GM12878 (cell line): ENCODE results near the gene BICRA. TPM values are rescaled to one million over a fixed set of nuclear protein-coding genes. Genes with fewer than 3 reads are reported as not detected.

Source experiments
- ATAC-seq: fragments of 200-7000 bp; cut with Tn5 transposase; 3 replicates; pipeline ENCODE4 v1.9.1; 2020; ENCODE audit warnings: mild to moderate bottlenecking, moderate library complexity
- BruUV-seq: library from RNA; stranded (reverse); fragments of 400-500 nt; replicated peaks from 2 replicates; lab custom pipeline; 2021; lab: Mats Ljungman, UMichigan
- CTCF ChIA-PET: fragments of 300-600 bp; sonication (Branson Sonifier 250); formaldehyde crosslinking; extraction: SDS; loops from one replicate; lab custom pipeline; 2021; ENCODE audit warnings: inconsistent platforms; lab: Yijun Ruan, JAX
- POLR2A ChIA-PET: fragments of 350-600 bp; formaldehyde crosslinking; extraction: SDS; loops from one replicate; lab custom pipeline; 2021; ENCODE audit warnings: inconsistent platforms; lab: Charles Lee
- RAD21 ChIA-PET: fragments of 300-600 bp; sonication (Branson Sonifier 250); formaldehyde crosslinking; loops from one replicate; lab custom pipeline; 2023; ENCODE audit warnings: antibody characterized with exemption; ENCODE audit not compliant: unreplicated experiment; lab: Charles Lee
- SMC1A ChIA-PET: fragments of 300-600 bp; sonication (Branson Sonifier 250); formaldehyde crosslinking; loops from one replicate; lab custom pipeline; 2023; ENCODE audit not compliant: unreplicated experiment, uncharacterized antibody; lab: Charles Lee
- DNase-seq: peaks from one replicate; pipeline ENCODE4 v3.0.0-alpha.2; 2011; ENCODE audit warnings: low read depth, low spot score
- FAIRE-seq: peaks from 3 replicates; lab custom pipeline; 2011; peaks lifted over from hg19 to GRCh38; lab: Jason Lieb, UNC
- H2AFZ ChIP-seq: 2 replicates; pipeline ENCODE4 v1.6.0; 2011; ENCODE audit warnings: low read depth, low read length, control low read depth; ENCODE audit not compliant: control insufficient read depth
- H3K27ac ChIP-seq: 2 replicates; pipeline ENCODE4 v1.5.1; 2011; ENCODE audit warnings: control low read depth; ENCODE audit not compliant: control insufficient read depth, insufficient read depth
- H3K27me3 ChIP-seq, 2 experiments: replicated peaks in 1 of 2; 2 replicates each; pipeline versions ENCODE4 v1.6.0 to v1.6.1; 2011; ENCODE audit warnings: low read length in 1 of 2; ENCODE audit not compliant: control insufficient read depth in 2 of 2, insufficient read depth in 2 of 2
- H3K36me3 ChIP-seq, 2 experiments: 2 replicates each; pipeline ENCODE4 v1.5.1; 2011; ENCODE audit warnings: low read length in 1 of 2; ENCODE audit not compliant: control insufficient read depth in 2 of 2, insufficient read depth in 2 of 2
- H3K4me1 ChIP-seq: 2 replicates; pipeline ENCODE4 v1.6.1; 2011; ENCODE audit warnings: mild to moderate bottlenecking, low read length, moderate library complexity, mixed read lengths; ENCODE audit not compliant: control insufficient read depth, insufficient read depth
- H3K4me2 ChIP-seq: 2 replicates; pipeline ENCODE4 v1.6.0; 2011; ENCODE audit warnings: control low read depth; ENCODE audit not compliant: control insufficient read depth, insufficient read depth
- H3K4me3 ChIP-seq: fragments of 200-600 bp; sonication (generic); 2 replicates; pipeline ENCODE4 v1.5.1; 2016
- H3K79me2 ChIP-seq: 2 replicates; pipeline ENCODE4 v1.6.0; 2011; ENCODE audit warnings: low read length; ENCODE audit not compliant: control insufficient read depth, insufficient read depth
- H3K9ac ChIP-seq: 2 replicates; pipeline ENCODE4 v1.8.0; 2011; ENCODE audit warnings: low read length, control low read depth, mixed read lengths; ENCODE audit not compliant: control insufficient read depth, insufficient read depth
- H3K9me3 ChIP-seq: replicated peaks from 3 replicates; pipeline ENCODE4 v1.5.1; 2011; ENCODE audit warnings: mild to moderate bottlenecking, low read length; ENCODE audit not compliant: control insufficient read depth, insufficient read depth
- H4K20me1 ChIP-seq: 2 replicates; pipeline ENCODE4 v1.6.0; 2011; ENCODE audit not compliant: control insufficient read depth, insufficient read depth
- FOS ChIP-seq: IDR thresholded peaks from 3 replicates; pipeline ENCODE4 v1.6.1; 2011; ENCODE audit warnings: borderline replicate concordance; ENCODE audit not compliant: insufficient read length; ENCODE audit errors: extremely low read depth
- IKZF2 ChIP-seq, 2 experiments: fragments of 450-650 bp; IDR thresholded peaks; 2 replicates each; pipeline ENCODE4 v1.6.1; 2017; ENCODE audit warnings: mild to moderate bottlenecking in 2 of 2, moderate library complexity in 2 of 2
- KLF5 ChIP-seq: fragments of 450-650 bp; IDR thresholded peaks from 2 replicates; pipeline ENCODE4 v1.6.1; 2014; ENCODE audit warnings: mild to moderate bottlenecking; ENCODE audit not compliant: partially characterized antibody
- RAD51 ChIP-seq: fragments of 450-650 bp; IDR thresholded peaks from 2 replicates; pipeline ENCODE4 v1.6.1; 2016; ENCODE audit warnings: moderate library complexity, mild to moderate bottlenecking, inconsistent platforms
- STAT3 ChIP-seq: IDR thresholded peaks from 2 replicates; pipeline ENCODE4 v1.6.1; 2011; ENCODE audit warnings: low read depth, low read length, improper control_type of control experiment
- WGBS: methylation state at CpG from one replicate; pipeline ENCODE4 v1.1.6; 2016; ENCODE audit warnings: low lambda C conversion rate; ENCODE audit not compliant: insufficient replicate concordance, insufficient coverage; ENCODE audit errors: missing lambda C conversion rate; 5-methylcytosine and 5-hydroxymethylcytosine counted together
- in situ Hi-C: fragments of 300-500 bp; cut with MboI; formaldehyde crosslinking; loops from 9 replicates; pipeline ENCODE4 v1.14.3; 2018; ENCODE audit warnings: mixed read lengths
- intact Hi-C: fragments of 100-400 bp; cut with micrococcal nuclease; formaldehyde crosslinking; loops from one replicate; pipeline ENCODE4 v1.14.2; 2022; ENCODE audit not compliant: unreplicated experiment
- polyA plus RNA-seq, 11 experiments: library from polyadenylated mRNA; depleted of rRNA in 4 of 11; unstranded in 6 of 11; stranded (reverse) in 5 of 11; fragments of >200 nt; fragmentation: Nextera tagmentation in 4 of 11; fragmentation: Illumina TruSeq in 1 of 11; extraction: Ambion mirVana in 4 of 11; extraction: Trizol in 1 of 11; gene quantifications; 1 replicate in 1 of 11; 2 replicates in 10 of 11; pipeline versions ENCODE4 v1.2.1 to v1.2.3, GENCODE V29; 2011 to 2016; ENCODE audit warnings: inconsistent platforms in 2 of 11, missing spikeins in 2 of 11, low read depth in 1 of 11
- total RNA-seq, 4 experiments: library from RNA; depleted of rRNA in 3 of 4; stranded (reverse); fragments of >200 nt in 3 of 4; fragmentation: Illumina TruSeq in 1 of 4; extraction: Trizol in 1 of 4; gene quantifications; 2 replicates each; pipeline versions ENCODE4 v1.2.1 to v1.2.3, GENCODE V29; 2013 to 2021
- TF ChIP-seq, protein P1 (sequence below): fragments of 450-650 bp; IDR thresholded peaks from 2 replicates; pipeline ENCODE4 v1.6.1; 2017; ENCODE audit warnings: mild to moderate bottlenecking
- TF ChIP-seq, protein P2 (sequence below): fragments of 450-650 bp; formaldehyde crosslinking; IDR thresholded peaks from 2 replicates; pipeline ENCODE4 v1.4.0; 2020; ENCODE audit warnings: mild to moderate bottlenecking, moderate library complexity
- TF ChIP-seq, protein P3 (sequence below): fragments of 450-650 bp; IDR thresholded peaks from 2 replicates; pipeline ENCODE4 v1.6.1; 2016; ENCODE audit warnings: mild to moderate bottlenecking, moderate library complexity, borderline replicate concordance
- TF ChIP-seq, protein P4 (sequence below): fragments of 150-350 bp; IDR thresholded peaks from 2 replicates; pipeline ENCODE4 v1.6.1; 2016; ENCODE audit warnings: low read depth, low read length

The BICRA gene
- total and polyA plus RNA-seq, 10 of the 15 experiments (the other 5 are each of a cell fraction or from before 2014, with no cell fraction given) = 0.11 to 15.3 (median 1.3) TPM

DNA sequence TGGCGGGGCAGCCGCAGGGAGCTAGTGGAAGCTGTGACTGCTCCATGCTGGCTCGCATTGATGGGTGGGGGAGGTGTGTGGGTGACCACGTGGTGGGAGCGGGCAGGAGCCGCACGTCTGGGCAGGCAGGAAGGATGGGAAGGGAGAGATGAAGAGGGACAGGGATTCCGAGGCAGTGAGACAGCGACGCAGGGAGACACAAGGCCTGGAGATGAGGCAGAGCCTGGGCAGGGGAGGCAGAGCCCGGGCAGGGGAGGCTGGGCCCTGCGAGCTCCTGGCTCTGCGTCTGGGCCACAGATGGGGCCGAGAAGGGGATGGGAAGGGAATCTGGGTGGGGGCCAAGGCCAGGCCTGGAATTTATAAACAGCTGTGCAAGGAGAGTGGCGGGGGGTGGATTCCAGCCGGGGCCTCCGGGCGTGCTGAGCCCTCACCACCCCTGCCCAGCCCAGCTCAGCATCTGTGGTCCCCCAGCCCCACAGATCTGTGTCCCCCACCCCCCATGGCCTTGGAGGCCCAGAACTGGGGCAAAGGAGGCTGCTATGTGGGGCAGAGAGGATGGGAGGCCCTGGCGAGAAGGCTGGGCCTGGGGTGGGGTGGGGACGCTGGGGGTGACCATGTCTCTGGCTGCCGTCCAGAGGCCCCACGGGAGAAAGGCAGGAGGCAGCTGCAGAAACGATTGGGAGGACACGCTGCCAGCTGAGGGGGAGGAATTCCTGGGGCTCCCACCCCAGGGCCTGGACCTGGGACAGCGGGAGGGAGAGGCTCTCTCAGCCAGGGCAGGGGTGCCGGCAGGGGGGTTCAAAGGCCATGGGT lies 110.3 kb downstream of the BICRA start:
- H3K4me1 ChIP-seq = no peaks in the 10 kb centered on the region
- H4K20me1 ChIP-seq = no peaks in the 10 kb centered on the region
- H3K27ac ChIP-seq = no peak overlapping the region
- POLR2A ChIA-PET = no interaction called here
- SMC1A ChIA-PET = no interaction called here
- intact Hi-C loops = no loop called here
- no peaks in the 10 kb centered on the region; the same call in 2 of the 3 replicates for H3K9me3 ChIP-seq
- H3K4me3 ChIP-seq = no peak overlapping the region
- no peaks in the 10 kb centered on the region for H3K36me3 ChIP-seq
- no peak overlapping the region for H2AFZ ChIP-seq
- 39% methylated on average over 19 of the region's 26 CpGs for WGBS
- no peaks in the 10 kb centered on the region for H3K27me3 ChIP-seq
- no peaks in the 10 kb centered on the region for H3K79me2 ChIP-seq
- DNase-seq = no peak
- no peak for ATAC-seq
- no peak for FAIRE-seq
- no peak overlapping the region for H3K4me2 ChIP-seq
- in situ Hi-C loops = no loop called here
- RAD21 ChIA-PET = no interaction called here
- no peak overlapping the region for H3K9ac ChIP-seq
- no TSS peak for BruUV-seq
- CTCF ChIA-PET = interaction anchor here (0.6 kb wide), 1 partner anchor 71 kb away, joined by 3 read pairs; no protein-coding TSS in a partner anchor
- TF ChIP-seq, protein P1, sequence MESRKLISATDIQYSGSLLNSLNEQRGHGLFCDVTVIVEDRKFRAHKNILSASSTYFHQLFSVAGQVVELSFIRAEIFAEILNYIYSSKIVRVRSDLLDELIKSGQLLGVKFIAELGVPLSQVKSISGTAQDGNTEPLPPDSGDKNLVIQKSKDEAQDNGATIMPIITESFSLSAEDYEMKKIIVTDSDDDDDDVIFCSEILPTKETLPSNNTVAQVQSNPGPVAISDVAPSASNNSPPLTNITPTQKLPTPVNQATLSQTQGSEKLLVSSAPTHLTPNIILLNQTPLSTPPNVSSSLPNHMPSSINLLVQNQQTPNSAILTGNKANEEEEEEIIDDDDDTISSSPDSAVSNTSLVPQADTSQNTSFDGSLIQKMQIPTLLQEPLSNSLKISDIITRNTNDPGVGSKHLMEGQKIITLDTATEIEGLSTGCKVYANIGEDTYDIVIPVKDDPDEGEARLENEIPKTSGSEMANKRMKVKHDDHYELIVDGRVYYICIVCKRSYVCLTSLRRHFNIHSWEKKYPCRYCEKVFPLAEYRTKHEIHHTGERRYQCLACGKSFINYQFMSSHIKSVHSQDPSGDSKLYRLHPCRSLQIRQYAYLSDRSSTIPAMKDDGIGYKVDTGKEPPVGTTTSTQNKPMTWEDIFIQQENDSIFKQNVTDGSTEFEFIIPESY = no peak
- TF ChIP-seq FOS = no peak
- TF ChIP-seq STAT3 = no peak
- no peak for TF ChIP-seq IKZF2 (IDR thresholded peaks at IDR 0.05)
- TF ChIP-seq, protein P2, sequence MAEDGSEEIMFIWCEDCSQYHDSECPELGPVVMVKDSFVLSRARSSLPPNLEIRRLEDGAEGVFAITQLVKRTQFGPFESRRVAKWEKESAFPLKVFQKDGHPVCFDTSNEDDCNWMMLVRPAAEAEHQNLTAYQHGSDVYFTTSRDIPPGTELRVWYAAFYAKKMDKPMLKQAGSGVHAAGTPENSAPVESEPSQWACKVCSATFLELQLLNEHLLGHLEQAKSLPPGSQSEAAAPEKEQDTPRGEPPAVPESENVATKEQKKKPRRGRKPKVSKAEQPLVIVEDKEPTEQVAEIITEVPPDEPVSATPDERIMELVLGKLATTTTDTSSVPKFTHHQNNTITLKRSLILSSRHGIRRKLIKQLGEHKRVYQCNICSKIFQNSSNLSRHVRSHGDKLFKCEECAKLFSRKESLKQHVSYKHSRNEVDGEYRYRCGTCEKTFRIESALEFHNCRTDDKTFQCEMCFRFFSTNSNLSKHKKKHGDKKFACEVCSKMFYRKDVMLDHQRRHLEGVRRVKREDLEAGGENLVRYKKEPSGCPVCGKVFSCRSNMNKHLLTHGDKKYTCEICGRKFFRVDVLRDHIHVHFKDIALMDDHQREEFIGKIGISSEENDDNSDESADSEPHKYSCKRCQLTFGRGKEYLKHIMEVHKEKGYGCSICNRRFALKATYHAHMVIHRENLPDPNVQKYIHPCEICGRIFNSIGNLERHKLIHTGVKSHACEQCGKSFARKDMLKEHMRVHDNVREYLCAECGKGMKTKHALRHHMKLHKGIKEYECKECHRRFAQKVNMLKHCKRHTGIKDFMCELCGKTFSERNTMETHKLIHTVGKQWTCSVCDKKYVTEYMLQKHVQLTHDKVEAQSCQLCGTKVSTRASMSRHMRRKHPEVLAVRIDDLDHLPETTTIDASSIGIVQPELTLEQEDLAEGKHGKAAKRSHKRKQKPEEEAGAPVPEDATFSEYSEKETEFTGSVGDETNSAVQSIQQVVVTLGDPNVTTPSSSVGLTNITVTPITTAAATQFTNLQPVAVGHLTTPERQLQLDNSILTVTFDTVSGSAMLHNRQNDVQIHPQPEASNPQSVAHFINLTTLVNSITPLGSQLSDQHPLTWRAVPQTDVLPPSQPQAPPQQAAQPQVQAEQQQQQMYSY = no peak
- no peak for TF ChIP-seq KLF5
- TF ChIP-seq, protein P3, sequence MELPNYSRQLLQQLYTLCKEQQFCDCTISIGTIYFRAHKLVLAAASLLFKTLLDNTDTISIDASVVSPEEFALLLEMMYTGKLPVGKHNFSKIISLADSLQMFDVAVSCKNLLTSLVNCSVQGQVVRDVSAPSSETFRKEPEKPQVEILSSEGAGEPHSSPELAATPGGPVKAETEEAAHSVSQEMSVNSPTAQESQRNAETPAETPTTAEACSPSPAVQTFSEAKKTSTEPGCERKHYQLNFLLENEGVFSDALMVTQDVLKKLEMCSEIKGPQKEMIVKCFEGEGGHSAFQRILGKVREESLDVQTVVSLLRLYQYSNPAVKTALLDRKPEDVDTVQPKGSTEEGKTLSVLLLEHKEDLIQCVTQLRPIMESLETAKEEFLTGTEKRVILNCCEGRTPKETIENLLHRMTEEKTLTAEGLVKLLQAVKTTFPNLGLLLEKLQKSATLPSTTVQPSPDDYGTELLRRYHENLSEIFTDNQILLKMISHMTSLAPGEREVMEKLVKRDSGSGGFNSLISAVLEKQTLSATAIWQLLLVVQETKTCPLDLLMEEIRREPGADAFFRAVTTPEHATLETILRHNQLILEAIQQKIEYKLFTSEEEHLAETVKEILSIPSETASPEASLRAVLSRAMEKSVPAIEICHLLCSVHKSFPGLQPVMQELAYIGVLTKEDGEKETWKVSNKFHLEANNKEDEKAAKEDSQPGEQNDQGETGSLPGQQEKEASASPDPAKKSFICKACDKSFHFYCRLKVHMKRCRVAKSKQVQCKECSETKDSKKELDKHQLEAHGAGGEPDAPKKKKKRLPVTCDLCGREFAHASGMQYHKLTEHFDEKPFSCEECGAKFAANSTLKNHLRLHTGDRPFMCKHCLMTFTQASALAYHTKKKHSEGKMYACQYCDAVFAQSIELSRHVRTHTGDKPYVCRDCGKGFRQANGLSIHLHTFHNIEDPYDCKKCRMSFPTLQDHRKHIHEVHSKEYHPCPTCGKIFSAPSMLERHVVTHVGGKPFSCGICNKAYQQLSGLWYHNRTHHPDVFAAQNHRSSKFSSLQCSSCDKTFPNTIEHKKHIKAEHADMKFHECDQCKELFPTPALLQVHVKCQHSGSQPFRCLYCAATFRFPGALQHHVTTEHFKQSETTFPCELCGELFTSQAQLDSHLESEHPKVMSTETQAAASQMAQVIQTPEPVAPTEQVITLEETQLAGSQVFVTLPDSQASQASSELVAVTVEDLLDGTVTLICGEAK = no peak
- no peak for TF ChIP-seq RAD51
- TF ChIP-seq, protein P4, sequence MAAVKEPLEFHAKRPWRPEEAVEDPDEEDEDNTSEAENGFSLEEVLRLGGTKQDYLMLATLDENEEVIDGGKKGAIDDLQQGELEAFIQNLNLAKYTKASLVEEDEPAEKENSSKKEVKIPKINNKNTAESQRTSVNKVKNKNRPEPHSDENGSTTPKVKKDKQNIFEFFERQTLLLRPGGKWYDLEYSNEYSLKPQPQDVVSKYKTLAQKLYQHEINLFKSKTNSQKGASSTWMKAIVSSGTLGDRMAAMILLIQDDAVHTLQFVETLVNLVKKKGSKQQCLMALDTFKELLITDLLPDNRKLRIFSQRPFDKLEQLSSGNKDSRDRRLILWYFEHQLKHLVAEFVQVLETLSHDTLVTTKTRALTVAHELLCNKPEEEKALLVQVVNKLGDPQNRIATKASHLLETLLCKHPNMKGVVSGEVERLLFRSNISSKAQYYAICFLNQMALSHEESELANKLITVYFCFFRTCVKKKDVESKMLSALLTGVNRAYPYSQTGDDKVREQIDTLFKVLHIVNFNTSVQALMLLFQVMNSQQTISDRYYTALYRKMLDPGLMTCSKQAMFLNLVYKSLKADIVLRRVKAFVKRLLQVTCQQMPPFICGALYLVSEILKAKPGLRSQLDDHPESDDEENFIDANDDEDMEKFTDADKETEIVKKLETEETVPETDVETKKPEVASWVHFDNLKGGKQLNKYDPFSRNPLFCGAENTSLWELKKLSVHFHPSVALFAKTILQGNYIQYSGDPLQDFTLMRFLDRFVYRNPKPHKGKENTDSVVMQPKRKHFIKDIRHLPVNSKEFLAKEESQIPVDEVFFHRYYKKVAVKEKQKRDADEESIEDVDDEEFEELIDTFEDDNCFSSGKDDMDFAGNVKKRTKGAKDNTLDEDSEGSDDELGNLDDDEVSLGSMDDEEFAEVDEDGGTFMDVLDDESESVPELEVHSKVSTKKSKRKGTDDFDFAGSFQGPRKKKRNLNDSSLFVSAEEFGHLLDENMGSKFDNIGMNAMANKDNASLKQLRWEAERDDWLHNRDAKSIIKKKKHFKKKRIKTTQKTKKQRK = no peak
